HK-2 (cell line): ENCODE data around the gene MTA1.

ENCODE experiments used
- DNase-seq: peaks from one replicate; pipeline ENCODE4 v3.0.0-alpha.2; 2018; ENCODE audit not compliant: unreplicated experiment

MTA1 gene

GRCh38 chr14:105419195-105420091 is at the start of gene MTA1:
TSS of gene MTA1 (plus strand) at chr14:105419827. CDS start at chr14:105420036, 209 bp downstream.
- no peak for DNase-seq

GRCh38 chr14:105374389-105374788 is 45.2 kb upstream of the MTA1 start:
- DNase-seq = no peak

- no peak for DNase-seq
Measured at GRCh38 chr14:105375635-105376057, 44.0 kb upstream of the MTA1 start.

- no peak for DNase-seq
Measured at GRCh38 chr14:105376521-105377440, 42.8 kb upstream of the MTA1 start.

- DNase-seq = no peak
Measured at GRCh38 chr14:105377555-105378182, 42.0 kb upstream of the MTA1 start.

GRCh38 chr14:105378199-105378598 is 41.4 kb upstream of the MTA1 start:
- no peak for DNase-seq

- DNase-seq = no peak
Measured at GRCh38 chr14:105378873-105379685, 40.5 kb upstream of the MTA1 start.

- DNase-seq = no peak
Measured at GRCh38 chr14:105379946-105380345, 39.7 kb upstream of the MTA1 start.

GRCh38 chr14:105380756-105381155 is 38.9 kb upstream of the MTA1 start:
- DNase-seq = no peak

GRCh38 chr14:105381446-105382342 is 37.9 kb upstream of the MTA1 start:
- DNase-seq = no peak

GRCh38 chr14:105382343-105383082 is 37.1 kb upstream of the MTA1 start:
- DNase-seq = no peak

GRCh38 chr14:105383083-105383730 is 36.4 kb upstream of the MTA1 start:
- DNase-seq = no peak

- no peak for DNase-seq
Measured at GRCh38 chr14:105384041-105384557, 35.5 kb upstream of the MTA1 start.

- DNase-seq = no peak
Measured at GRCh38 chr14:105384605-105385321, 34.9 kb upstream of the MTA1 start.

- no peak for DNase-seq
Measured at GRCh38 chr14:105385322-105385637, 34.3 kb upstream of the MTA1 start.

- DNase-seq = no peak
Measured at GRCh38 chr14:105385698-105386365, 33.8 kb upstream of the MTA1 start.
